Measurements from ENCODE around the gene MAN1A1. TPM values are rescaled to one million over a fixed set of nuclear protein-coding genes. Genes with fewer than 3 reads are reported as not detected.

The MAN1A1 gene
- total RNA-seq, 4 donors from 2014 or later: 71.7 to 170 (median 128) TPM

DNA sequence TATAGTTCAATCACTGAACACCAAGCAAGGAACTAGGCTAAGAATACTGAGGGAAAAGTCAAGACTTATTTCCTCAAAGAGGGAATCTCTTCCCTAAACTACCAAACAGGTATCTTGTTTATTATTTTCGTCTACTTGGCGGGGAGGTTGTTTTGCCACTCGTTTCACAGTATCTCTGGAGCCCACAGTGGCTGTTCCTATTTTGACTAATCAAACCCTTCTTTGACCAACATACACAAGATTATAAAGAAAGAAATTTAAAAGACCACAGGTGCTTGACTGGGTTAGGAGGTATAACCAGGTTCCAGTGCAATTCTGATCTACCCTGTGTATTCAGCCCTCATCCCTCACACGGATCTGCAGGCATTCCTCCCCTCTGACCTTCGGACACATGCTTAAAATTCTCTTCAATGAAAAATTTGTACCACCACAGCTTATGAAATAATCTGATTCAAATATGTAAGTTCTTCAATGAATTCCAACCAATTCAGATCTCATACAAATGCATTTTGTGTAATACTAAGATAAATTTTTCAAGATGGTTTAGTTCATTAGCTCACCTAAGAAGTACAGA is 5.9 kb downstream of the MAN1A1 start:
- DNase-seq: no peak
- H3K27me3 ChIP-seq: no peaks in the 10 kb centered on the region
- intact Hi-C loops (cut with DNase I): no loop called here
- no peaks in the 10 kb centered on the region for H3K36me3 ChIP-seq
- H3K9me3 ChIP-seq: no peaks in the 10 kb centered on the region
- H3K4me3 ChIP-seq (replicated peaks in 1 of 3): no peak overlapping the region
- no peak overlapping the region for H3K27ac ChIP-seq
- H3K4me1 ChIP-seq: peaks cover 23% of the 10 kb centered on the region in 2 donors
- WGBS, 2 donors: 90 to 95% methylated on average over 5 of the region's 5 CpGs
- no peak for TF ChIP-seq POLR2A (IDR thresholded peaks at IDR 0.05)
- TF ChIP-seq, protein P1, sequence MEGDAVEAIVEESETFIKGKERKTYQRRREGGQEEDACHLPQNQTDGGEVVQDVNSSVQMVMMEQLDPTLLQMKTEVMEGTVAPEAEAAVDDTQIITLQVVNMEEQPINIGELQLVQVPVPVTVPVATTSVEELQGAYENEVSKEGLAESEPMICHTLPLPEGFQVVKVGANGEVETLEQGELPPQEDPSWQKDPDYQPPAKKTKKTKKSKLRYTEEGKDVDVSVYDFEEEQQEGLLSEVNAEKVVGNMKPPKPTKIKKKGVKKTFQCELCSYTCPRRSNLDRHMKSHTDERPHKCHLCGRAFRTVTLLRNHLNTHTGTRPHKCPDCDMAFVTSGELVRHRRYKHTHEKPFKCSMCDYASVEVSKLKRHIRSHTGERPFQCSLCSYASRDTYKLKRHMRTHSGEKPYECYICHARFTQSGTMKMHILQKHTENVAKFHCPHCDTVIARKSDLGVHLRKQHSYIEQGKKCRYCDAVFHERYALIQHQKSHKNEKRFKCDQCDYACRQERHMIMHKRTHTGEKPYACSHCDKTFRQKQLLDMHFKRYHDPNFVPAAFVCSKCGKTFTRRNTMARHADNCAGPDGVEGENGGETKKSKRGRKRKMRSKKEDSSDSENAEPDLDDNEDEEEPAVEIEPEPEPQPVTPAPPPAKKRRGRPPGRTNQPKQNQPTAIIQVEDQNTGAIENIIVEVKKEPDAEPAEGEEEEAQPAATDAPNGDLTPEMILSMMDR (IDR thresholded peaks at IDR 0.05): no peak

DNA sequence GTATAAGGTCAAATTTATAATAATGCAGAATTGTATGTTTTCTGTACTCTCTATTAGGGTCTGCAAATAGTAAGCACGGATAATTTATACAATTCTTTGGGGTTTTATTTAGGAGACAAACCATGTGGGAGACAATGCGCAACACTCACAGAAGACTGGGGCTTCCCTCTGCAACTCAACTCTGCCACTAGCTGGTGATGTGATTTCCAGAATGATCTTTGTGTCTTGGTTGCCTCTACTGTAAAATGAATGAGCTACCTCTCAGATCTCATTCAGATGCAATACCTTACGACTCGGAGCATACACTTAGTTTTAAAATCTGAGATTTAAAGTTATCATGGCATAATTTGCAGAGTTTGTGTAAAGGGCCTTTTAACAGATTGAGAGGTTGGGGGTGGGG is 6.4 kb downstream of the MAN1A1 start:
- Histone ChIP-seq H3K27me3 (no peaks in the 10 kb centered on the region), H3K9me3 (no peaks in the 10 kb centered on the region), H3K4me1 (peaks cover 23 to 26% of the 10 kb centered on the region in 2 donors), H3K36me3 (no peaks in the 10 kb centered on the region), H3K27ac (no peak overlapping the region), H3K4me3 (replicated peaks in 1 of 3) (no peak overlapping the region)
- no peak for TF ChIP-seq POLR2A (IDR thresholded peaks at IDR 0.05)
- TF ChIP-seq, protein P1 (IDR thresholded peaks at IDR 0.05): no peak
- WGBS, 2 donors: 88 to 92% methylated on average over 4 of the region's 4 CpGs
- DNase-seq: no peak
- intact Hi-C loops (cut with DNase I): no loop called here

DNA sequence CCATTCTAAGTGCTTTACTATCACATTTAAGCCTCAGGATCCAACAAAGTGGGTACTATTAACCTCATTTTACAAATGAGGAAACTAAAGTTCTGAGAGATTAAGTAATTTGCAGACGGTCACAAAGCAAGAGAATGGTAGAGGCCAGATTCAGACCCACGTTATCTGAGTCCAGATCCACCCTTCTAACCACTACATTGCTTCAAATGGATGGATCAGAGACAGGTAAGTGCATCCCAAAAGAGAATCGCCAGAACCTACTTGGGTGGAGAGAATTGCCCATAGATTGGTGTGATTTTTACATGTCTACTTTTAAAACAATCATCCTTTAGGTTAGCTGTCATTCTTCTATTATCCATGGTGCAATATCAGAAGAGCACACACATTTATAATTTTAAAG is 7.1 kb downstream of the MAN1A1 start:
- intact Hi-C loops (cut with DNase I): no loop called here
- no peak for DNase-seq
- no peak overlapping the region for H3K4me3 ChIP-seq (replicated peaks in 1 of 3)
- no peaks in the 10 kb centered on the region for H3K27me3 ChIP-seq
- TF ChIP-seq POLR2A (IDR thresholded peaks at IDR 0.05): no peak
- TF ChIP-seq, protein P1 (IDR thresholded peaks at IDR 0.05): no peak
- H3K4me1 ChIP-seq: peaks cover 23 to 26% of the 10 kb centered on the region in 2 donors
- H3K9me3 ChIP-seq: no peaks in the 10 kb centered on the region
- H3K27ac ChIP-seq: no peak overlapping the region
- no peaks in the 10 kb centered on the region for H3K36me3 ChIP-seq
- WGBS, 2 donors: 91 to 97% methylated on average over 3 of the region's 3 CpGs

DNA sequence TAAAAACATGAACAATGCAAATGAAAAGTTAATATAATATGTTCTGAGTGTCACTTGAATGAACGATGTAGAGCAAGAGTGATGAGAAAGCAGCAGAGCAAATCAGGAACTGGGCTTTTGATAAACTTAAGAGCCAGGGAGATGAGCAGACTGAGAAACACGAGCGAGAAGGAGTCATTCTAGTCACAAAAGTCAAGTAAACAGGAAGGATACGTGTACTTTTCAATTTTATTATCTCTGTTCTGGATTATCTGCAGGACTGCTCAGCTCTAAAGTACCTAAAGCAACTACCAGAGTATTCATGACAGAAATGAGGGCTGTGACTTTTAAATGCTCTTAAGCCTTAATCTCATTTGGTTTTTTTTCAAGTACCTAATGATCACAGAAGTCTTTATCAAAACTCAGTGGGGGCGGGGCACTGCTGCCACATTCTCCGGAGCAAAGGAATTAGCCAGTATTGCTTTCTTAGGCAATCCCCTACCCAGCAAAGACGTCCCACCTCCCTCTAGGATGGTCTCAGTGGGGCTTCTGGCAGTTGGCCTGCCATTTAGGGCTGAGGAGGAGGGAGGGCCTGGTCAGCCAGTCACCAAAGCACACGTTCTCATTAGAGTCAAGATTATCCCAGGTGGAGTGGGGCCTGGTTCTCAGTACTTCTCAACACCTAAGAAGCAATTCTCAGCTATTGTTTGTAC is 8.6 kb downstream of the MAN1A1 start:
- Histone ChIP-seq H3K27ac (no peak overlapping the region), H3K9me3 (no peaks in the 10 kb centered on the region), H3K36me3 (no peaks in the 10 kb centered on the region), H3K27me3 (no peaks in the 10 kb centered on the region), H3K4me3 (replicated peaks in 1 of 3) (no peak overlapping the region), H3K4me1 (peaks cover 19% of the 10 kb centered on the region in 2 donors)
- no peak for TF ChIP-seq POLR2A (IDR thresholded peaks at IDR 0.05)
- TF ChIP-seq, protein P1 (IDR thresholded peaks at IDR 0.05): no peak
- DNase-seq: peak; percentile 30 to 33
- 41 to 60% methylated on average over 8 of the region's 8 CpGs for WGBS, 2 donors
- intact Hi-C loops (cut with DNase I): no loop called here

DNA sequence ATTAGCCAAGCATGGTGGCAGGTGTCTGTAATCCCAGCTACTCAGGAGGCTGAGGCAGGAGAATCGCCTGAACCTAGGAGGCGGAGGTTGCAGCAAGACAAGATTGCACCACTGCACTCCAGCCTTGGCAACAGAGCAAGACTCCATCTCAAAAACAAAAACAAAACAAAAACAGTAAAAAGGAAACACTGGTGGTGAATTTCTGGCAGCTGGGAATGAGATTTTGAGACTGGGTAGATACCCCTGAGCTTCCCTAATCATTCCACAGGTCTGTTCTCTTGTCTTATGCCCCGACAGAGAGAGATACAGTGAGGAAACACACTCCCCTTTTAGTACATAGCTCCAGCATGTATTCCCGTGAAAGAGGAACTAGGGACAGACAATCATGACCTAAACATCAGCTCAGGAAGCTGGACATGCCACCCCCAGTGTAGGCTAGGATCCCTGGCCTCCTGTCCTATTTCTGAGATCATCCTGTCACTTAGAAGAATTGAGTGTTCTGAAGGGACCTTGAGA is 9.6 kb downstream of the MAN1A1 start:
- H3K4me3 ChIP-seq (replicated peaks in 1 of 3): no peak overlapping the region
- WGBS, 2 donors: 78 to 89% methylated on average over 4 of the region's 4 CpGs
- no peaks in the 10 kb centered on the region for H3K9me3 ChIP-seq
- H3K27me3 ChIP-seq: no peaks in the 10 kb centered on the region
- TF ChIP-seq POLR2A (IDR thresholded peaks at IDR 0.05): no peak
- intact Hi-C loops (cut with DNase I): no loop called here
- peaks cover 10 to 15% of the 10 kb centered on the region in 2 donors for H3K4me1 ChIP-seq
- H3K36me3 ChIP-seq: no peaks in the 10 kb centered on the region
- no peak for DNase-seq
- no peak overlapping the region for H3K27ac ChIP-seq

All from thyroid gland (tissue), 4 donors.